H1 (cell line): Measurements from ENCODE around the gene AIF1L. TPM values are rescaled to one million over a fixed set of nuclear protein-coding genes. Genes with fewer than 3 reads are reported as not detected.

ENCODE experiments used
- polyA plus RNA-seq, 7 experiments: library from polyadenylated mRNA; depleted of rRNA in 3 of 7; stranded (reverse) in 5 of 7; unstranded in 2 of 7; fragments of >200 nt in 5 of 7; fragments of 200-250 nt in 2 of 7; gene quantifications; 1 replicate in 5 of 7; 2 replicates in 1 of 7; 4 replicates in 1 of 7; pipeline versions ENCODE4 v1.2.1 to v1.2.3, GENCODE V29; 2011 to 2013; ENCODE audit warnings: missing spikeins in 2 of 7, mixed read lengths in 2 of 7
- total RNA-seq: library from RNA; stranded (reverse); fragmentation: NEBNext Ultra II Directional; extraction: Animal tissue kit (Norgen Biotek cat#: 25700); gene quantifications from 2 replicates; pipeline ENCODE4 v1.2.1, GENCODE V29; 2021
- TF ChIP-seq, protein P1 (sequence below), 3 experiments: IDR thresholded peaks; 1 replicate in 2 of 3; 2 replicates in 1 of 3; pipeline versions ENCODE4 v1.5.1 to v1.6.1; 2011; ENCODE audit warnings: low read length in 3 of 3, mild to moderate bottlenecking in 3 of 3, inconsistent platforms in 2 of 3, low read depth in 1 of 3, moderate library complexity in 1 of 3; ENCODE audit not compliant: insufficient read depth in 1 of 3; ENCODE audit errors: control extremely low read depth in 1 of 3

Gene AIF1L
- total and polyA plus RNA-seq, 2 of the 8 experiments (the other 6 are each of a cell fraction or from before 2014, with no cell fraction given) = 70.7 to 149 TPM

DNA sequence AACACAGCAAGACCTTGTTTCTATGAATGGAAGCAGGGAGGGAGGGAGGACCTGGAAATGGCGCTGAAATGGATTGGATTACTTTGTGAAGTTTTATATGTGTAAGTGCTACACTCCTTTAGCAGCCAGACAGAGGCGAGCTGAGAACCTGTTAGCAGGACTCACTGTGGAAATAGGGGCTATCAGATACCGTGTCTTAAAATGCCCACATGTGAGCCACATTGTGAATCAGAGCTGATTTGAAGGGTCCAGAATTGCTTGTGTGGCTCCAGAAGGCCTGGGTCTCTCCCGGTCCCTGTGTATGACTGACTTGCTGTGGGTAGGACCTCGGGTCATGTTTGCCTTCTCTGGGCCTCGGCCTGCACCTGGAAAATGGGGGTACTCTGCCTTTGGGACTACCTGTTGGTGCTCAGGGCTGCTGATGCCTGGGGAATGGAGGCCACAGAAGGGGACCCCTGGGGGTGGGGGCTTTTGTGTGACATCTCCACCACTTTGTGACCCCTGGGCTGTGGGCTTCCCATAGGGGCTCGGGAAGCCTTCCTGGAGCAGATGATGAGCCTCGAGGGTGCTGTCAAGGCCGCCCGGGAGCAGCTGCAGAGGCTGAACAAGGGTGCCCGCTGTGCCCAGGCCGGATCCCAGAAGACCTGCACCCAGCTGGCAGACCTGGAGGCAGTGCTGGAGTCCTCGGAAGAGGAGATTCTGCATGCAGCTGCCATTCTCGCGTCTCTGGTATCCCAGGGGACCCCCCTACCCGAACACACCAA is 24.0 kb upstream of the AIF1L start (continued):
- TF ChIP-seq, protein P1, sequence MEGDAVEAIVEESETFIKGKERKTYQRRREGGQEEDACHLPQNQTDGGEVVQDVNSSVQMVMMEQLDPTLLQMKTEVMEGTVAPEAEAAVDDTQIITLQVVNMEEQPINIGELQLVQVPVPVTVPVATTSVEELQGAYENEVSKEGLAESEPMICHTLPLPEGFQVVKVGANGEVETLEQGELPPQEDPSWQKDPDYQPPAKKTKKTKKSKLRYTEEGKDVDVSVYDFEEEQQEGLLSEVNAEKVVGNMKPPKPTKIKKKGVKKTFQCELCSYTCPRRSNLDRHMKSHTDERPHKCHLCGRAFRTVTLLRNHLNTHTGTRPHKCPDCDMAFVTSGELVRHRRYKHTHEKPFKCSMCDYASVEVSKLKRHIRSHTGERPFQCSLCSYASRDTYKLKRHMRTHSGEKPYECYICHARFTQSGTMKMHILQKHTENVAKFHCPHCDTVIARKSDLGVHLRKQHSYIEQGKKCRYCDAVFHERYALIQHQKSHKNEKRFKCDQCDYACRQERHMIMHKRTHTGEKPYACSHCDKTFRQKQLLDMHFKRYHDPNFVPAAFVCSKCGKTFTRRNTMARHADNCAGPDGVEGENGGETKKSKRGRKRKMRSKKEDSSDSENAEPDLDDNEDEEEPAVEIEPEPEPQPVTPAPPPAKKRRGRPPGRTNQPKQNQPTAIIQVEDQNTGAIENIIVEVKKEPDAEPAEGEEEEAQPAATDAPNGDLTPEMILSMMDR (IDR thresholded peaks at IDR 0.05; ENCODE audit: control extremely low read depth in 1 of 3, insufficient read depth in 1 of 3, low read depth in 1 of 3, low read length in 3 of 3) = no peak
